Ammon's horn (tissue), 1 donor: ENCODE data around the gene DGKI.

Experiments used
- DNase-seq: peaks from one replicate; pipeline ENCODE4 v3.0.0-alpha.2; 2016; ENCODE audit warnings: low spot score

The DGKI gene

DNA sequence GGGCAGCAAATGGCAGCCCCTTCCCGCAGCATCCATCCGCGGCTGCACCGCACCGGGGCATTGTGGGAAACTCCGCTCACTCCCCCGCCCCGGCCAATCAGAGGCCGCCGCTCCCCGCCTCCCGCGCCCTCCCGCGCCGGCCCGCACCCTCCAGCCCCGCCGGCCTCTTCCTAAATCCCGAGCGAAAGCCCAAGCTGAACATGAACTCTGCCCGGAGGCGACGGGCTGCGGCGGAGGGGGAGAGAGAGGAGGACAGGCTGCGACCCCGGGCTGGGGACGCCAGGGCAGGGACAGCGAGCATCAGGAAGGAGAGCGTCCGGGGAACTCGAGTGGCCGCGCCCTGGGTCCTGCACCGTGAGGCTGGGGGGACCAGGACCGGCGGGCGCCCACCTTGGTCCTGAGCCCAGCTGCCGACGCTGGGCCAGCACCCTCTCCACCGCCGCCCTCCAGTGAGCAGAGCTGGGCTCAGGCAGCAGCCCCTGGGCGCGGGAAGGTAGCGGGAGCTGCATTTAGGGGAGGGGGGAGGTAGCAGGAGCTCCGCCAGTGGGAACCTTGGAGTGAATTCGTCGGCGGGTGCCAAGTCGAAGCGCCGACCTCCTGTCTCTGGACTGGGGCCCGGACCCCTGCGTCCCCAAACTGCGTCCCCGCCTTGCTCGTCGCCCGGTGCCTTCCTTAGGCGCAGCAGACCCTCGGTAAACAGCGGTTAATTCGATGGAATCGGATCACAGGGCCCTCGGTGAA is at the start of gene DGKI:
DGKI (minus strand) TSS at position 148 of the 741 bp plus-strand sequence.
- DNase-seq, result peak; percentile 83

DNA sequence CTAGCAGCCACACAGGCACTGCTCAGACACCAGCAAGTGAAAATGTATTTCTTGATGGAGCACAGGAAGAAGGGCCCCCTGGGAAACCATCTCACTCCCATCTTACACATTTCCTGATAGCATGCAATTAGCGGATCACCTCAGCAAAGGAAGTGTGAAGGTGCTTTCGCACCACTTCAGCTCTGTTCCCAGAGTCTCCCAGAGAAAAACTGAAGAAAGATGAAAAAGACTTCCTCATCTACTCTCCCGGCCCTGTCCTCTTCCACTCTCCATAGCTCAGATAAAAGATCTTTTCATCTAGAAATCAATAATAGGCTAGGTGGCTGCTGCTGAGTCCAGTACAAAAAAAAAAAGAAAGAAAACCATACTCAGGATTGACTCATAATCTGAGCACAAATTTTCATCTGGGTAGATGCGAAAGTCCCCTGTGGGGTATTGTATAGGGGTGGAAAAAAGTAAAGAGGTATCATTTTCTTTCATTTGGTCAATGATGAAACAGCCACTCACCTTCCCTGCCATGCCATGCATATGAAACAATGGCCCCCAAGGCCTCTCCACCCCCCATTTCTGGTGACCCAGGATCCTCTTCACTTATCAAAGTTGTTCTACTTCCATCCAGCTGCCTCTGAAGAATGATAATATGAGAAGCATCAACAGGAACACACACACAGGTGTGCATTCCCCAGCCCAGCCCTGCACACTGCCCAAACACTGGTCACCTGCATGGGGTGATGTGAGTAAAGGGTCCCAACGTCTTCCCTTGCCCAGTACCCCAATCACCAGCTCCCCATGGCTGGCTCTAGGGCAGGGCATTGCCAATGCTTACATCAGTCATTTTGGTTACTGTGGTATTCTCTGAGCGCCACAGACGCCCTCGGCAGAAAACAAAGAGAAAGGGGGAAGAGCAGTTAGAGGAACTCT is 48.8 kb upstream of the DGKI start:
- DNase-seq, result no peak

DNA sequence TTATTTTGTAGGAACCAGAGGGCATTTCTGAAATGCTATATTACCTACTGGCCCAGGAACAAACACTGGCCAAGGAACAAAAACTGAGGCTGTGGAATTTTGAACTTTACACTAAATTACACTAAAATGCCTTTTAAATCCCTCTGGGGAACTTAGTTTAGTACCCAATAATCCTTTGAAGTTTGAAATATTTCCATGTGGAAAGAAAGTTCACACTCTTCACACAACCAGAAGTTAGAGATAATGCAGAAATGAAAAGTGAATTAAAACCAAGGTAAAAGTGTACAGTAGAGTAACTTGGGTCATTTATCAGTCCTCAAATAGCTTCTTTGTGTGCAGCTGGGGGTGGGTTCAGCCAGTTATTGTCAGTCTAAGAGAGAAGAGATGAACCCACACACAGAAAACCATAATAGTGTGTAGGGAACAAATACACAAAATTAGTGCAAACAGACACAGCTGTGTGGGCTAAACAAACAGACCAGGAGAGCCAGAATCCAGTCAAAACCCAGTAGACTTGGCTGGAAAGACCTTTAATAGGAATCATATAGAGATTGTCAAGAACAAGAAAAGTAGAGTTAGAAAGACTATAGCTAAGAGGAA is 46.5 kb upstream of the DGKI start:
- DNase-seq, result no peak

DNA sequence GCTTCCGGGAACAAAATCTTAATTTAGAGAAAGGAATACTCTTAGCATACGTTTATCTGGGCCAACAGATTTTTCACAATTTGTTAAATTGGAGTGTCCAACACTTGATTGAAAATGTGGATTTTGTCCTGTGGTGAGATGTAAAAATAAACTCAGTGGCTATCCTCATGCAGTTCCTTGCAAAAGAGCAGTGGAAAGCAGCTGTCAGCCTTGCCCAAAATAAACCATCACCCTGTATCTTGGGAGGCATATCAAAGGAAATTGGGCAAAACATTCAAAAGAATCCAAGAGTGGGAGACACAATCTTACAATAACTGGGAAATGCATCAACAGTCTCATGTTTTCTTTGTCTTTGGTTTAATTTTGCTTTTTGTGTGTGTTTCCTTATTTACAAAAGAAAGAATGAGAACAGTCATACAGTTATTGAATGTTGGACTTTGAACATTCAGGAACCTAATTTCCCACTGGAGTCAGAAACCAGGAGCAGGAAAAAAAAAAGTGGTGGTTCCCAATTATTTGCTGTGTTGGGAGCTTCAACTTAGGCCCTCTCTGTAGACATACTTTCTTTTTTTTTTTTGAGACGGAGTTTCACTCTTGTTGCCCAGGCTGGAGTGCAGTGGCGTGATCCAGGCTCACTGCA is 44.4 kb upstream of the DGKI start:
- DNase-seq, result no peak

DNA sequence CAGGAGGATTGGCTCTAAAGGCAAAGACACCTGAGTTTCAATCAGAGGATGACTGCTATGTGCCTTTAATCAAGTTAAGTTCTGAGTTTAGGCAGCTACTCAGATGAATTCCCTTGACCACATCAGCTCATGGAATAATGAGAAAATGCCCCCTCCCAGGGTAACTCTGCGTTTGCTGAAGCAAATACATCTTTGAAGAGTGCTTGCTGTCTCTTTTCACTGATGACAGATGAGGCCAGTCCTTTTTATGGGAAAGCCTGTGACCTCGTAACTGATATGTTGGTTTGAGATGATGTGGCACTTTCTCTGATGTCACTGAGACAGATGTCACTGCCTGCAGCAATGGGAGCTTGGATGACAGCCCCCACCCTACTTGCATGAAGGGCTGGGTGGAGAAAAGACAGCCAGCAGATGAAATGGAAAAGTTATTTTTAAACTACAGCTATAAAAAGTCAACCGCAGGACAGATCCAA is 43.7 kb upstream of the DGKI start:
- no peak for DNase-seq

DNA sequence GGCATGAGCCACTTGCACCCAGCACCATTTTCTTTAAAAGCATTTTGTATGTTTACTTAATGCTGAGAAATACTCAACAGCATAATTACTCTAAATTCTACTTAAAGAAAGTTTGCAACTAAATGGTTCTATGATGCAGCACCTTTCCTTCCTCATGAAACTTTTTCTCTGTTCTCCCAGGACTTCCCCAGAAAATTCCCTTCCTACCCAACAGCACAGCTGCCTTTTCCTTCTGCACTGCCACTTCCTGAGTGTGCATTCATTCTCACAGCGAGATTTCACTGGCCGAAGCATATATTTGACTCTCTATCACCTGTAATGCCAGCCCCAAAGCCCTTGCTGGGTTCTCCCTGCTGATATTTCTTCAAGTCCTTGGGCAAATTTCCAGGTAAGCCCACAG is 41.5 kb upstream of the DGKI start:
- DNase-seq, result no peak

DNA sequence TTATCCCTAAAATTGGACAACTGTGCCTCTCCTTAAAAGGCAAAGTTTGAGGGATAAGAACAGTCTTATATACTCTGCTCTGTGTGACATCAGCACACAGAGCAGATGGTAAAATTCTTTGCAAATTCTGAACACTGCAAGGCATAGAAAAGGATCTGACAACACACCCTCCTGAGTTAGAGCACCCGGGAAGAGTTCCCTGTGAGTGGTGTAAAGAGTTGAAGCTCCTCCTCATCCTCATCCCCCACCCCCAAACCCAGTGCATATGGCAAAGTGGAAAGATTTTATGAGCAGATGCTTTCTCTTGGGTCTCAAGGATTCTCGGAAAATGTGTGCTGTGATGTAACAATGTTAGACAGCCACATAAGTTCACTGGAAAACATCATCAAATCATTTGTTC is 40.0 kb upstream of the DGKI start:
- DNase-seq, result no peak

DNA sequence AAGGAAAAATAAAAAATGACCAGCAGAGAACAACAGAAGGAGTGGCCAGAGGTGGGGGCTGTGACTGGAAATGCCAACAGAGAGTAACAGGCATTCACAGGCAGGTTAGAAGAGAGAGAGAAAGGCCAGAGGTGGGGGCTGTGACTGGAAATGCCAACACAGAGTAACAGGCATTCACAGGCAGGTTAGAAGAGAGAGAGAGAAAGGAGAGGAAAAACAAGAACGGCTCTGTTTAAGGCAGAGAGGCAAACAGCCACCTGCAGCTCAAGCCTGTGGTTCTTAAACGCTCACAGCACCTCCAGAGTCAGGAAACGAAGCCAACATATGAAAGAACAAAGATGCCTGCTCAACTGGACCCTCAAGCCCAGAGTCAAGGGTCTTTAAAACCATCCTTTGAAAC is 39.5 kb upstream of the DGKI start:
- no peak for DNase-seq

DNA sequence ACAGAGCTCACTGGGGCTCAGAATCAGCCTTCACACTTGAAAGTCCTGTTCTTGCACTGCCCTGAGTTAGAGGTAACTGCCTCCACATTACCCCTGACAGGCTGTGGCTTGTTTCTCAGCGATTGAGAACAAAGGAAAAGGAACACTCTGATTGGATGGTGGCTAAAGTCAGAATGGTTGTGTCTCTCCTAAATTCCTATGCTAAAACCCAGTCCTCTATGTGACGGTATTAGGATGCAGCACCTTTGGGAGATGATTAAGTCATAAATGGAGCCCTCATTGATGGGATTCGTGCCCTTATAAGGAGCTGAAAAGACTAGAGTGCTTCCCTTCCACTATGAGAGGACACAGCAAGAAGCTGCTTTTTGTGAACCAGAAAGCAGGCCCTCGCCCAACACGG is 38.9 kb upstream of the DGKI start:
- DNase-seq, result no peak

DNA sequence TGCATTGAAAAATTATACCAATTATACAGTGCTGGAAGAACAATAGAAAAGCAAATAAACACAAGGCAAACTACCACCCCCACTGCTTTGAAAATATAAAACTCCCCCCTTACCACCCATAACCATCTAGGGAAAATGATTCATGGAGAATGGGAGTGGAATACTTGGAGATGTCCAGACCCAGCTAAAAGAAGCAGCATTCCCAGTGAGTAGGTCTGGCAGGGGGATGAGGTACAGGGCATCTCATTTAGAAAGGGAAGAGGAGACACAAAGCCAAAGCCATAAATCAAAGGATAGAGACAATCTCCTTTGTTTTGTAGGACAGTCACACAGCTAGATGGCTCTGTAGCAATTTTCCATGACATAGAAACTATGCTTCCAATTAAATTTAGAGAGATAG is 36.0 kb upstream of the DGKI start:
- DNase-seq, result no peak

DNA sequence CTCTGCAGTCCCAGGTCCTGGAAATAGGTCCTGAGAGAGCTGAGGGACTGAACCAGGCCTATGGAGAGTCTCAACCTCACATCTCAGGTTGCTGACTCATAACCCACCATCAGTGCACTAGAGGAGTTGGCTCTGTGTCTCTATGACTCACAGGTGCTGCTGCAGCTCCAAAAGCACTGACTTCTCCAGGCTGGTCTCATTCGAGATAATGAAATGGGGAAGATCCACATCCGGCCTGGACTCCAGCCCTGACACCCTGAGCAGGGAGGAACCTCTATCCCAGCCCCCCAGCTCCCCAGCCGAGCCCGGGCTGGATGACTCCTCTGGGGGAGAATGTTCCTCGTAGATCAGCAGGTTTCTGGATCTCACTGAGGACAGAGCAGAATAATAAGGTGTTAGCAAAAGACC is 35.5 kb upstream of the DGKI start:
- peak; percentile 32 for DNase-seq

DNA sequence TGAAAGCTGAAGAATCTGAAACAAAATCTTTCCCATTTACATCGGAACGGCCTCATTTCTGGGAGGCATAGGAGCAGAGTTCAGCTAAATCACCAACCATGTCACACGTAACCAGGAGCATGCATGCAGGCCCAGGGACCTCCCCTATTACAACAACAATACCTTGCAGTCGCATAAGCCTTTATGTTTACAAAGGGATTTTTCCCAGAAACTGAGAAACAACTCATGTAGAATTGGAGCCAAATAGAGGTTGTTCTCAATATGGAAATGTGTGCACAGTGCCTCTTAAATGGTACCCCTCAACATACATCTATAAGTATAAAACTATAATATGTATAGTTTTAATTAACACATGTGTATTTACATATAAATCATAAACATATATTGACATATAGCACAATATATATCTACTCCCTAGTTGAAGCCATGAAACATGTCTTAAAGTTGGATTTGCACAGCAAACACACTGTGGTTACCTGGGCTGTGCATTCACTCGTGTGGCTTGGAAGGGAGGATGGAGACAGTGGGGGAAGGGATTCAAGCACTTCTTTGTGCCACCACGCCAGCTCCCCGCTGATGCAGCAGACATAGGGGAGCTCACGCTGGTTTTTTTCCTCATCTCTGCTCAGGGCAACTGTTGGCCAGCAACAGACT is 35.0 kb upstream of the DGKI start:
- no peak for DNase-seq

DNA sequence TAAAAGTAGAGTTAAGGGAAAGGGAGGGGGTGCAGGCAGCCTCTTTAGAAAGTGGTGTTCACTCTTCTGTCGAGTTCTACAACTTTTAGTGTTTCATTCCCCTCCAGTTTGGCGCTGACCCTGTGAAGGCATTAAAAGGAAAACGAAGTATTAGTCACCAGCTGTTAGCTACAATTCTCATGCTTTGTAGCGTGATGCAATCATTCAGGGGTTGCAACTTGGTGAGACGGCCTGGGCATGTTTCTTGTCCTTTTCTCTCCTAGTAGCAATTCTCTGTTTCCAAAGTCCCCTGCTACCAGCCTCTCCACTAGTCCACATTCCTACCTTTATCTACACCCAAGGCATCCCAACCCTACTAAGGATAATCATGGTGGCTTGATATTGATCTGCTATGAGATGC is 33.7 kb upstream of the DGKI start:
- DNase-seq, result no peak

DNA sequence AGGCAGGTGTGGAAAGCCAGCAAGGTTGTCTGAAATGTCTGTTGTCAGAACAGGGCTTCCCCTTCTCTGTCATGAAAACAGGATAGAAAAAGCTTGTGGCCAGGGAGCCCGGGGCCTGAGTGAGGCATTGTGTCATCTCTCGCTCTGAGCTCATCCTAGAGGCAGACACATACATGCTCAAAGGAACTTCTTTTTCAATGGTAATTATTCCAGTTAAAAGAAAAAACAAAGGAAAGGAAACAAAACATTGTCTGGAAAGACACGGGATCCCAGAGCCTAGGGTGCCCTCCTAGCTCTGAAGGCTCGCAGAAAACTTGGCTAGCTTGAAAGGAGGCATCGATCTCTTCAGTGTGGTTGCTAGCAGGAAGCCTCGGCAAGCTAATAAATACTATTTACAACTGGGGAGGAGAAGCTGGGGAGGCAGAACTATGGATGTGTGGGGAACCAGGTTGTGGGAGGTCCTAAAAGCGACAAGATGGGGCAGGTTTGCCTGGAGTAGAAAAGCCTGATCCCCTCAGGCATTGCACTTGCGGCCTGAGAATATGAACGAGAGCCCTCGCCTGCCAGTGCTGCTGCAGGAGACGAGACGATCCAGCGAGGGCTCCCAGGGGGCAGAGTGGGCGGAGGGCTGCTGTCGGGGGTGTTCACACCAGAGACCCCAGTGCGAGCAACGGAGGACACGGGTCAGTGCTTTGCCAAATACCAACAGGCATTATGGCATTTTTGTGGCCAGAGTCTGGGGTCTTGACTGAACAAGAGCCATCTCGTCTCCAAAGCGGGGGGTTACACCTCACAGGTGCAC is 32.8 kb upstream of the DGKI start:
- DNase-seq, result no peak

DNA sequence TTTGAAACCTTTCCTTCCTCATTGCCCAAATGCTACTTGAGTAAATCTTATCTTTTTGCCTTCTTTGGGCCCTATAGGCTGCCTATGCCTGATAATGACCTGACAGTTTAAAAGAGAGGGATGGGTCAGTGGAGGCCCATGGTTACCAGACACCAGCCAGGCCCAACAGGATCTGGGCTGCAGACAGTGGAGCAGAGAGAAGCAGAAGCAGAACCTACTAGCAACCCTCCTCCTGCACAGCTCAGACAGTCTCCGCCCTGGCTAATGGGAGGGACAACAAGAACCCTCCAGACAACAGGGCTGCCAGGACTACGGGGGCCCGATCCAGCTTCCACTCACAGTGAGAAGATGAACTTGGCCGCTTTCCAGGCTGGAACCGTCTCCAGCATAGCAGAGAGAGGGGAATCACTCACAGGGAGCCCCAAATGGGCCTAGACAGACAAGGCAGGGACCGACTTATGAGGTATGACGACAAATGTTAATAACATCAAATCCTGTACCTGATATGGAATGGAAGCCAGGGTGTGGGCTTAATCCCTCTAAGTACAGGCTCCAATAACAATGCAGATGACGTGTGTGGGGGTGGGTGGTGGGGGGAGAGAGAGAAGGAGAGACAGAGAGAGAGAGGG is 31.7 kb upstream of the DGKI start:
- DNase-seq, result peak; percentile 58

DNA sequence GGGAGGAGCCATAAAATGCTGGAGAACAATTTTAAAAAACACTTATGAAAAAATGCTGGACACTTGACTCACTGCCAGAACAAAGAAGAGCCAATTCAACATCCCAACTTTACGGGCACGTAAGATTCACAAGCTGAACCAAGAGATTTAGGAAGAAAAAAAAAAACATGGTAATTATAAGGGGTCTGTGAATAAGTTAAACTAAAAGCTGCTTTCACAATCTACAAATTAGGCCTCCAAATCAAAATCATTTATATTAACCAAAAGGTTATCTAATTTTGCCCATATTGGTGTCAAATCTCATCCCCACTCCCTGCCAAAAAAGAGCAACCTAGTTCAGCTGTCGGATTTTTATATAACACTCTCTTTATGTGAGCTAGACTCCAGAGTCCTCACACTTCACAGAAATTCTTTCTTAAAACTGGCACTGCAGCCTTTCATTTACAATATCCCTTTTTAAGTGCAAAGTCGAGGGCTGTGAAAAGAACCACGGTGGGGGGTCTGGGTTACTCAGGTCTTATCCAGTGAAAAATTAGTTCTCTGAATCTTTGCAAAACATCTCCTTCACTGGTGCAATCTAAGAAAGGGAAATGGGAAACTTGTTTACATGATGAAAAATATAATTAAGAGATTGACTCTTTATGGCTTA is 30.4 kb upstream of the DGKI start:
- no peak for DNase-seq

DNA sequence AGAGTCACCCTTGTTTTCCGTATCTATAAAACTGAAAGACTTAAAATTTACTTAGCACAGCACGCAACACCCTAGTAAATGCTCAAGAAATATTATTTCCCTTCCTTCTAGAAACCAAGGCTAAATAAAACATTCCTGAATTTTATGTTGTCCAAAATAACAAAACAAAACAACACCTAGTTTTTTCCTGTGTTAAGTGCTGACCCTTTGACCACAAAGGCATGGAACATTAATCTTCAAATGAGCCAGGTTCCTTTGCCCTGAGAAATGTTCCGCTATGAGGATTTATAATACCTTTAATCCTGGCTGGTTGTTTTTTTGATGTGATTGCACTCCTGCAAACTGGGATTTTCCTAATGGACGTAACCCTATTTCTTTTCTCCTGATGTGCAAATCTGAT is 29.0 kb upstream of the DGKI start:
- DNase-seq, result no peak

DNA sequence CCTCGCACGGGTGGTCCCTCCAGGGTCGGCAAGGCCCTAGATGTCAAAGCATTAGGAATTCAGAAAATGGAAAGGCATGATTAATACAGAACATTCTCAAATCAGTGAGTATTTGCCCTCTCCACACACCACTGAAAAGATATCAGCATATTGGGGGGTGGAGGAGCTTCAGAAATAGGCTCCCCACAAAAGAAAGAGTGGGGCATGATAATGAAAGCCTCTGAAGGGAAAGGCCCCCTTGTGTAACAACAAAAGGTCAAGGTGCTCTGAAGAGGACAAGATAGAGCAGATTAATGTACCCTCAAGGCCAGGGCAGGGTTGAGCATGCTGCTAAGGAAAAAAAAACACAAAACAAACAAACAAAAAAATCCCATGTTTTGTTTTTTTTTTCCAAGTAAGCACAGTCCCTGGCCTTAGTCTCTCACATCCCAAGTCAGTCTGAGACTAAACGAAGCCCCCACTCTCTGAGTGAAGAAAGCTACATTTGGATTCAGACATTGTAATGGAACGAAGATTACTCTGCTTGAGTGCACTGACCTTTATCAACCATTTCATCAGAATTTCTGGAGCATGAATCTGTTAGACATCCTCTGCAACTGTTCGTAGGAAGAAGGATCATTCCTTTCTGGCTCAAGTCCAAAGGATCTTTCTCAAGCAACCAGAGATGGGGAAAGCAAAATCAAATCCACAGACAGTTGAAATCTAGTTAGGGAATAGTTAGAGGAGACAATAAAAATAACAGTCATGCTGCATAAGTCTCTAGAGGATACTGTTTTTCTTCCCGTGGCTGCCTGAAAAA is 27.4 kb upstream of the DGKI start:
- DNase-seq, result no peak

DNA sequence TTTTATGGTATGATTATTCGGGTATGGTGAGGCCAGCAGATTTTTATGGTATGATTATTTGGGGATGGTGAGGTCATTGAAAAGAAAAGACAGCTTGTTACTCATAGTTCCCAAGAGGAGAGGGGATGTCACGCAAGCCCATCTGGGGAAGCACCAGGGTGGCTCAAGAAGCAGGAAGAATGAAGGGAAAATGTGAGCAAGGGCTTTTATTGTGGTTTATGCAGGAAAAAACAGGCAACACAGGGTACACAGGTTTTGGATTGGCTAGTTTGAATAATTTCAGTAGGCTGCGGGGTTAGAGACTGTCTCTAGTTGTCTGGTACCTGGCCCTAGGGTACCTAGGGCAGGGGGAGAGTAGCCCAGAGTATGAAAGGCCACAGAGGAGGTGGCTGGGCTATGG is 26.8 kb upstream of the DGKI start:
- DNase-seq, result no peak
